Fibroblast of upper back skin (primary cell): ENCODE data around the gene ADGRL2.

Experiments used
- DNase-seq: peaks from one replicate; pipeline ENCODE4 v3.0.0-alpha.2; 2013

Gene ADGRL2

GRCh38 chr1:82001345-82001744, 200.6 kb downstream of the ADGRL2 start:
- DNase-seq, result no peak

- no peak for DNase-seq
These were observed 207.1 kb downstream of the ADGRL2 start for GRCh38 chr1:82007804-82008203.

GRCh38 chr1:82013702-82014101, 213.0 kb downstream of the ADGRL2 start:
- DNase-seq, result no peak

GRCh38 chr1:82015444-82015843, 214.7 kb downstream of the ADGRL2 start:
- DNase-seq, result no peak

GRCh38 chr1:82018319-82018718, 217.6 kb downstream of the ADGRL2 start:
- DNase-seq, result no peak

- no peak for DNase-seq
These were observed 218.8 kb downstream of the ADGRL2 start for GRCh38 chr1:82019508-82019907.

GRCh38 chr1:82030830-82031229, 230.1 kb downstream of the ADGRL2 start:
- DNase-seq, result no peak

GRCh38 chr1:82032068-82032467, 231.3 kb downstream of the ADGRL2 start:
- no peak for DNase-seq

GRCh38 chr1:82034812-82035211, 234.1 kb downstream of the ADGRL2 start:
- no peak for DNase-seq
